ENCODE measurements around the gene MBTPS1. TPM values are rescaled to one million over a fixed set of nuclear protein-coding genes. Genes with fewer than 3 reads are reported as not detected.

MBTPS1 gene
- total RNA-seq, 4 donors from 2014 or later = 126 to 185 (median 166) TPM

GRCh38 chr16:84150926-84151325, 34.2 kb upstream of the MBTPS1 start:
- H3K9me3 ChIP-seq = no peaks in the 10 kb centered on the region
- H3K27ac ChIP-seq = no peak overlapping the region
- no peak overlapping the region for H3K4me3 ChIP-seq (replicated peaks in 1 of 3)
- TF ChIP-seq CTCF (IDR thresholded peaks at IDR 0.05) (no peak), POLR2A (IDR thresholded peaks at IDR 0.05) (no peak)
- H3K27me3 ChIP-seq = no peaks in the 10 kb centered on the region
- intact Hi-C loops (cut with DNase I) = no loop called here
- WGBS, 2 donors = 85 to 94% methylated on average over 3 of the region's 3 CpGs
- H3K36me3 ChIP-seq = no peaks in the 10 kb centered on the region
- H3K4me1 ChIP-seq = no peaks in the 10 kb centered on the region
- no peak for DNase-seq

- peak in 2 of 6 experiments; percentile 11 to 23 for TF ChIP-seq CTCF (IDR thresholded peaks at IDR 0.05)
- peak; percentile 86 to 95 for TF ChIP-seq POLR2A (IDR thresholded peaks at IDR 0.05)
- Histone ChIP-seq H3K27me3 (no peaks in the 10 kb centered on the region), H3K4me3 (replicated peaks in 1 of 3) (peak within 1 kb of the TSS; percentile 69 to 96 (median 90)), H3K4me1 (peaks cover 3 to 7% of the 10 kb centered on the region in 2 donors), H3K27ac (peak within 1 kb of the TSS in 2 of 3 donors; percentile 88 to 89), H3K9me3 (no peaks in the 10 kb centered on the region), H3K36me3 (no peaks in the 10 kb centered on the region)
- DNase-seq = peak; percentile 91 to 93
- intact Hi-C loops (cut with DNase I) = loop anchor here (5.0 kb wide), 1 partner anchor 42 kb away; the partner anchor contains the start of gene TAF1C
- 0% methylated on average over 32 to 51 of the region's 89 CpGs for WGBS, 2 donors
Observed at GRCh38 chr16:84144859-84145639, 28.3 kb upstream of the MBTPS1 start, which contains the start of the genes DNAAF1 and HSDL1. Gene DNAAF1, plus strand, starts transcription at chr16:84145308. Its CDS starts 133 bp downstream, at chr16:84145441. Gene HSDL1, minus strand, starts transcription at chr16:84145177. Its CDS starts 13,856 bp downstream, at chr16:84131321.

GRCh38 chr16:84144209-84144858, 27.6 kb upstream of the MBTPS1 start:
- peak; percentile 42 to 44 for DNase-seq
- TF ChIP-seq CTCF (IDR thresholded peaks at IDR 0.05) = no peak
- peak in 1 of 2 donors; percentile 13 for TF ChIP-seq POLR2A (IDR thresholded peaks at IDR 0.05)

GRCh38 chr16:84143784-84144199, 27.1 kb upstream of the MBTPS1 start:
- Histone ChIP-seq H3K4me1 (peaks cover 15 to 20% of the 10 kb centered on the region in 2 donors), H3K27me3 (no peaks in the 10 kb centered on the region), H3K9me3 (no peaks in the 10 kb centered on the region), H3K36me3 (no peaks in the 10 kb centered on the region), H3K4me3 (replicated peaks in 1 of 3) (peak overlapping the region; percentile 27 to 96 (median 90)), H3K27ac (peak overlapping the region in 2 of 3 donors; percentile 88 to 89)
- DNase-seq = peak; percentile 17 to 18
- WGBS, 2 donors = 31 to 33% methylated on average over 13 of the region's 13 CpGs
- intact Hi-C loops (cut with DNase I) = no loop called here
- TF ChIP-seq CTCF (IDR thresholded peaks at IDR 0.05) (no peak), POLR2A (IDR thresholded peaks at IDR 0.05) (no peak)

More at GRCh38 chr16:84144209-84144858, 27.6 kb upstream of the MBTPS1 start:
- Histone ChIP-seq H3K4me3 (replicated peaks in 1 of 3) (peak overlapping the region; percentile 27 to 96 (median 90)), H3K36me3 (no peaks in the 10 kb centered on the region), H3K9me3 (no peaks in the 10 kb centered on the region), H3K4me1 (peaks cover 10 to 15% of the 10 kb centered on the region in 2 donors), H3K27me3 (no peaks in the 10 kb centered on the region), H3K27ac (peak overlapping the region in 2 of 3 donors; percentile 88 to 89)
- 2% methylated on average over 15 to 36 of the region's 39 CpGs for WGBS, 2 donors
- intact Hi-C loops (cut with DNase I) = no loop called here

Measured in thyroid gland (tissue), 4 donors.